Bronchial epithelial cell (primary cell): ENCODE data around the gene RORC. TPM values are rescaled to one million over a fixed set of nuclear protein-coding genes. Genes with fewer than 3 reads are reported as not detected.
A peak's percentile ranks its signal among the peaks of the same experiment; 100 is the strongest.

Source experiments
- DNase-seq: peaks from one replicate; pipeline ENCODE4 v3.0.0-alpha.2; 2010; ENCODE audit warnings: low read depth
- FAIRE-seq: peaks from 2 replicates; lab custom pipeline; 2011; peaks lifted over from hg19 to GRCh38; lab: Jason Lieb, UNC
- H3K27me3 ChIP-seq: 2 replicates; pipeline ENCODE4 v1.5.1; 2011; ENCODE audit warnings: low read length; ENCODE audit not compliant: control insufficient read depth, insufficient read depth
- H3K36me3 ChIP-seq: 2 replicates; pipeline ENCODE4 v1.5.1; 2011; ENCODE audit warnings: low read length; ENCODE audit not compliant: control insufficient read depth, insufficient read depth
- H3K4me3 ChIP-seq: 2 replicates; pipeline ENCODE4 v1.5.1; 2011; ENCODE audit warnings: mild to moderate bottlenecking, low read depth, low read length, control low read depth
- CTCF ChIP-seq: IDR thresholded peaks from 2 replicates; pipeline ENCODE4 v1.5.1; 2011; ENCODE audit warnings: mild to moderate bottlenecking, moderate library complexity, low read length, control low read depth, inconsistent platforms; ENCODE audit not compliant: insufficient read depth, severe bottlenecking
- total RNA-seq: library from RNA; depleted of rRNA; stranded (reverse); fragments of >200 nt; gene quantifications from 2 replicates; pipeline ENCODE4 v1.2.1, GENCODE V29; 2014

Gene RORC
- total RNA-seq, 1 donor from 2014 or later = 0.26 TPM

GRCh38 chr1:151807766-151808165, 23.8 kb downstream of the RORC start:
- H3K27me3 ChIP-seq = peaks cover 13% of the 10 kb centered on the region
- no peak for TF ChIP-seq CTCF
- no peak overlapping the region for H3K4me3 ChIP-seq
- FAIRE-seq = peak; percentile 85
- H3K36me3 ChIP-seq = no peaks in the 10 kb centered on the region
- DNase-seq = no peak

GRCh38 chr1:151807131-151807530, 24.5 kb downstream of the RORC start:
- no peak for FAIRE-seq
- Histone ChIP-seq H3K27me3 (peaks cover 13% of the 10 kb centered on the region), H3K4me3 (no peak overlapping the region), H3K36me3 (no peaks in the 10 kb centered on the region)
- TF ChIP-seq CTCF = no peak
- no peak for DNase-seq

- H3K27me3 ChIP-seq = peaks cover 13% of the 10 kb centered on the region
- H3K4me3 ChIP-seq = no peak overlapping the region
- no peak for DNase-seq
- no peaks in the 10 kb centered on the region for H3K36me3 ChIP-seq
- TF ChIP-seq CTCF = no peak
- FAIRE-seq = no peak
Measured at GRCh38 chr1:151806170-151806569, 25.4 kb downstream of the RORC start.

- FAIRE-seq (no peak), DNase-seq (no peak)
- TF ChIP-seq CTCF = no peak
- H3K27me3 ChIP-seq = peaks cover 13% of the 10 kb centered on the region
- H3K36me3 ChIP-seq = no peaks in the 10 kb centered on the region
- H3K4me3 ChIP-seq = no peak within 1 kb of the TSS
Measured at GRCh38 chr1:151805066-151805820, 26.4 kb downstream of the RORC start, which contains the start of gene LINGO4. Gene LINGO4 (minus strand): TSS chr1:151805419. CDS start chr1:151802704, 2,715 bp downstream.

- no peak for TF ChIP-seq CTCF
- H3K4me3 ChIP-seq = no peak overlapping the region
- H3K36me3 ChIP-seq = no peaks in the 10 kb centered on the region
- H3K27me3 ChIP-seq = peaks cover 17% of the 10 kb centered on the region
- FAIRE-seq = no peak
- no peak for DNase-seq
Measured at GRCh38 chr1:151803915-151804314, 27.7 kb downstream of the RORC start.

GRCh38 chr1:151803164-151803563, 28.4 kb downstream of the RORC start:
- TF ChIP-seq CTCF = no peak
- FAIRE-seq (no peak), DNase-seq (no peak)
- no peak overlapping the region for H3K4me3 ChIP-seq
- peaks cover 17% of the 10 kb centered on the region for H3K27me3 ChIP-seq
- no peaks in the 10 kb centered on the region for H3K36me3 ChIP-seq
